Liver (tissue), 3 donors: ENCODE measurements around the gene SLC25A29.

Experiments
- EGR1 ChIP-seq, 2 donors: IDR thresholded peaks; 2 replicates each; pipeline ENCODE4 v1.6.1; 2016 to 2018; ENCODE audit warnings: antibody characterized with exemption in 2 of 2, low read depth in 2 of 2
- FOXA1 ChIP-seq: IDR thresholded peaks from 2 replicates; pipeline ENCODE4 v1.6.1; 2016; ENCODE audit warnings: antibody characterized with exemption
- GABPA ChIP-seq, 2 donors: IDR thresholded peaks in 1 of 2; conservative IDR thresholded peaks in 1 of 2; 2 replicates each; pipeline ENCODE4 v1.6.1; 2016; ENCODE audit warnings: antibody characterized with exemption in 2 of 2, mild to moderate bottlenecking in 1 of 2, moderate library complexity in 1 of 2
- JUND ChIP-seq, 2 donors: IDR thresholded peaks; 2 replicates each; pipeline ENCODE4 v1.6.1; 2016; ENCODE audit warnings: antibody characterized with exemption in 2 of 2
- RAD21 ChIP-seq, 2 donors: IDR thresholded peaks; 2 replicates each; pipeline ENCODE4 v1.6.1; 2016; ENCODE audit warnings: antibody characterized with exemption in 2 of 2, mild to moderate bottlenecking in 2 of 2
- REST ChIP-seq: IDR thresholded peaks from 2 replicates; pipeline ENCODE4 v1.6.1; 2016; ENCODE audit warnings: antibody characterized with exemption, mild to moderate bottlenecking
- SP1 ChIP-seq: IDR thresholded peaks from 2 replicates; pipeline ENCODE4 v1.6.1; 2018; ENCODE audit warnings: antibody characterized with exemption, mild to moderate bottlenecking
- TAF1 ChIP-seq: conservative IDR thresholded peaks from 2 replicates; pipeline ENCODE4 v1.6.1; 2016; ENCODE audit warnings: antibody characterized with exemption, mild to moderate bottlenecking
- YY1 ChIP-seq: IDR thresholded peaks from 2 replicates; pipeline ENCODE4 v1.6.1; 2016; ENCODE audit warnings: antibody characterized with exemption, mild to moderate bottlenecking
- ZBTB33 ChIP-seq: IDR thresholded peaks from 2 replicates; pipeline ENCODE4 v1.6.1; 2016; ENCODE audit warnings: antibody characterized with exemption
- TF ChIP-seq, protein P1 (sequence below): fragments of 150-350 bp; IDR thresholded peaks from 2 replicates; pipeline ENCODE4 v1.5.1; 2017; ENCODE audit warnings: improper control_type of control experiment, low read depth, low read length; ENCODE audit not compliant: missing input control
- TF ChIP-seq, protein P2 (sequence below): IDR thresholded peaks from 2 replicates; pipeline ENCODE4 v1.6.1; 2016; ENCODE audit warnings: antibody characterized with exemption
- TF ChIP-seq, protein P3 (sequence below): IDR thresholded peaks from 2 replicates; pipeline ENCODE4 v1.6.1; 2016; ENCODE audit warnings: antibody characterized with exemption
- donor health status: healthy.
- donor health status: healthy.

DNA sequence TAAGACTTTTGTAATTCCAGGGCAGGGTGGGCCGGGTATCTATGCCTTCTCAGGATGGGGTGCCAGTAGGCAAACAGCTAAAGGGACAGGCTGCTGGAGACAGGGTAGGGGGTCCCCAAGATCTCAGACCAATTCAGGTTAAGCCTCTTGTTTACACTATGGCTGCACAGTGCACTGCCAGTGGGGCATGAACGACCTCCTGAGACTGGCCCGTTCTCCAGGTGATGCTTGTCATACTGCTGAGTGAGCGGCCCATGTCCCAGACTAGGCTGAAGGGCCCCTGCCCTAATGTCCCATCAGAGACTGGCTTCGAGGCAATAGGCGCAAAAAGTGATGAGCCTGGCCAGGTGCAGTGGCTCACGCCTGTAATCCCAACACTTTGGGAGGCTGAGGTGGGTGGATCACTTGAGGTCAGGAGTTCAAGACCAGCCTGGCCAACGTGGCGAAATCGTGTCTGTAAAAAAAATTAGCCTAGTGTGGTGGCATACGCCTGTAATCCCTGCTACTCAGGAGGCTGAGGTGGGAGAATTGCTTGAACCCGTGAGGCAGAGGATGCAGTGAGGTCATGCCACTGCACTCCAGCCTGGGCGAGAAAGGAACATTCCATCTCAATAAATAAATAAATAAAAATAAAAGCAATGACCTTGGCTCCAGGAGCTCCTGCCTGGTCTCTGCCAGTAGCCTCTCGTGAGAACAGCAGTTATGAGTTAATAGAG is 12.6 kb downstream of the SLC25A29 start:
- TF ChIP-seq, protein P1, sequence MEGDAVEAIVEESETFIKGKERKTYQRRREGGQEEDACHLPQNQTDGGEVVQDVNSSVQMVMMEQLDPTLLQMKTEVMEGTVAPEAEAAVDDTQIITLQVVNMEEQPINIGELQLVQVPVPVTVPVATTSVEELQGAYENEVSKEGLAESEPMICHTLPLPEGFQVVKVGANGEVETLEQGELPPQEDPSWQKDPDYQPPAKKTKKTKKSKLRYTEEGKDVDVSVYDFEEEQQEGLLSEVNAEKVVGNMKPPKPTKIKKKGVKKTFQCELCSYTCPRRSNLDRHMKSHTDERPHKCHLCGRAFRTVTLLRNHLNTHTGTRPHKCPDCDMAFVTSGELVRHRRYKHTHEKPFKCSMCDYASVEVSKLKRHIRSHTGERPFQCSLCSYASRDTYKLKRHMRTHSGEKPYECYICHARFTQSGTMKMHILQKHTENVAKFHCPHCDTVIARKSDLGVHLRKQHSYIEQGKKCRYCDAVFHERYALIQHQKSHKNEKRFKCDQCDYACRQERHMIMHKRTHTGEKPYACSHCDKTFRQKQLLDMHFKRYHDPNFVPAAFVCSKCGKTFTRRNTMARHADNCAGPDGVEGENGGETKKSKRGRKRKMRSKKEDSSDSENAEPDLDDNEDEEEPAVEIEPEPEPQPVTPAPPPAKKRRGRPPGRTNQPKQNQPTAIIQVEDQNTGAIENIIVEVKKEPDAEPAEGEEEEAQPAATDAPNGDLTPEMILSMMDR, result no peak
- TF ChIP-seq REST (no peak), JUND (IDR thresholded peaks at IDR 0.05) (no peak), GABPA (IDR thresholded peaks at IDR 0.05 in 1 of 2, conservative IDR thresholded peaks at IDR 0.05 in 1 of 2) (no peak), SP1 (no peak), RAD21 (IDR thresholded peaks at IDR 0.05) (no peak), TAF1 (no peak), EGR1 (IDR thresholded peaks at IDR 0.05; ENCODE audit: low read depth in 2 of 2) (no peak), ZBTB33 (no peak), FOXA1 (no peak), YY1 (no peak)
- TF ChIP-seq, protein P2, sequence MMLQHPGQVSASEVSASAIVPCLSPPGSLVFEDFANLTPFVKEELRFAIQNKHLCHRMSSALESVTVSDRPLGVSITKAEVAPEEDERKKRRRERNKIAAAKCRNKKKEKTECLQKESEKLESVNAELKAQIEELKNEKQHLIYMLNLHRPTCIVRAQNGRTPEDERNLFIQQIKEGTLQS, result no peak
- TF ChIP-seq, protein P3, sequence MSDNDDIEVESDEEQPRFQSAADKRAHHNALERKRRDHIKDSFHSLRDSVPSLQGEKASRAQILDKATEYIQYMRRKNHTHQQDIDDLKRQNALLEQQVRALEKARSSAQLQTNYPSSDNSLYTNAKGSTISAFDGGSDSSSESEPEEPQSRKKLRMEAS, result no peak
